SK-N-SH (cell line): ENCODE measurements around the gene UBE3B. TPM values are rescaled to one million over a fixed set of nuclear protein-coding genes. Genes with fewer than 3 reads are reported as not detected.

ENCODE experiments used
- CTCF ChIA-PET: fragments of 300-600, 350-600 bp; formaldehyde crosslinking; extraction: SDS; loops from one replicate; lab custom pipeline; 2021; lab: Yijun Ruan, JAX
- POLR2A ChIA-PET: fragments of 350-600 bp; sonication (Branson Sonifier 250); formaldehyde crosslinking; extraction: SDS; loops from one replicate; lab custom pipeline; 2020; ENCODE audit warnings: antibody characterized with exemption, inconsistent platforms; lab: Yijun Ruan, JAX
- DNase-seq: peaks from one replicate; pipeline ENCODE4 v3.0.0; 2012
- H2AFZ ChIP-seq: fragments of 200-600 bp; sonication (generic); 2 replicates; pipeline ENCODE4 v1.8.1; 2016; ENCODE audit warnings: antibody characterized with exemption, mild to moderate bottlenecking, low read depth
- H3F3A ChIP-seq: fragments of 200-600 bp; sonication (generic); replicated peaks from 2 replicates; pipeline ENCODE3; 2016; ENCODE audit warnings: antibody characterized with exemption, mild to moderate bottlenecking; ENCODE audit not compliant: insufficient read depth
- H3K27ac ChIP-seq, 2 experiments: fragments of 200-500 bp in 1 of 2; fragments of 200-600 bp in 1 of 2; sonication (Bioruptor generic) in 1 of 2; sonication (generic), shearing (Covaris generic) in 1 of 2; 2 replicates each; pipeline versions ENCODE4 v1.5.1 to v1.6.1; 2014 to 2016; ENCODE audit warnings: low read depth in 2 of 2, inconsistent platforms in 1 of 2, low read length in 1 of 2, mild to moderate bottlenecking in 1 of 2, mixed read lengths in 1 of 2
- H3K27me3 ChIP-seq: fragments of 200-600 bp; sonication (generic), shearing (Covaris generic); 2 replicates; pipeline ENCODE4 v1.6.1; 2016; ENCODE audit warnings: mixed run types; ENCODE audit not compliant: insufficient read depth
- H3K36me3 ChIP-seq, 2 experiments: fragments of 200-500 bp in 1 of 2; fragments of 200-600 bp in 1 of 2; sonication (Bioruptor generic) in 1 of 2; sonication (generic) in 1 of 2; replicated peaks in 1 of 2; 2 replicates each; pipeline versions ENCODE3 to v1.5.1; 2014 to 2016; ENCODE audit warnings: low read length in 1 of 2, mild to moderate bottlenecking in 1 of 2; ENCODE audit not compliant: insufficient read depth in 2 of 2, control insufficient read depth in 1 of 2
- H3K4me1 ChIP-seq, 2 experiments: fragments of 200-500 bp in 1 of 2; fragments of 200-600 bp in 1 of 2; sonication (Bioruptor generic) in 1 of 2; sonication (generic), shearing (Covaris generic) in 1 of 2; 2 replicates each; pipeline versions ENCODE4 v1.5.1 to v1.6.1; 2014 to 2016; ENCODE audit warnings: low read depth in 1 of 2, low read length in 1 of 2, mixed run types in 1 of 2; ENCODE audit not compliant: insufficient read depth in 2 of 2, control insufficient read depth in 1 of 2
- H3K4me2 ChIP-seq: fragments of 200-600 bp; sonication (generic), shearing (Covaris generic); 2 replicates; pipeline ENCODE4 v1.6.1; 2017; ENCODE audit warnings: mixed run types
- H3K4me3 ChIP-seq, 2 experiments: fragments of 200-500 bp in 1 of 2; fragments of 200-600 bp in 1 of 2; sonication (Bioruptor generic) in 1 of 2; sonication (generic), shearing (Covaris generic) in 1 of 2; 2 replicates each; pipeline versions ENCODE4 v1.5.1 to v1.8.1; 2014 to 2016; ENCODE audit warnings: low read depth in 2 of 2, inconsistent platforms in 1 of 2, low read length in 1 of 2, mild to moderate bottlenecking in 1 of 2, mixed read lengths in 1 of 2, moderate library complexity in 1 of 2
- H3K79me2 ChIP-seq: fragments of 200-600 bp; sonication (generic); 2 replicates; pipeline ENCODE4 v1.8.1; 2017; ENCODE audit warnings: mild to moderate bottlenecking; ENCODE audit not compliant: insufficient read depth
- H3K9ac ChIP-seq: fragments of 200-600 bp; sonication (generic); 2 replicates; pipeline ENCODE4 v1.6.1; 2017; ENCODE audit warnings: mixed run types
- H3K9me2 ChIP-seq: fragments of 200-600 bp; sonication (generic); 2 replicates; pipeline ENCODE4 v1.6.1; 2017; ENCODE audit warnings: mixed run types
- H3K9me3 ChIP-seq: fragments of 200-600 bp; sonication (generic); 2 replicates; pipeline ENCODE4 v1.6.1; 2017; ENCODE audit warnings: mixed run types, mild to moderate bottlenecking, moderate library complexity
- H4K20me1 ChIP-seq: fragments of 200-600 bp; sonication (generic); 2 replicates; pipeline ENCODE4 v1.6.1; 2017; ENCODE audit warnings: mild to moderate bottlenecking, mixed run types; ENCODE audit not compliant: insufficient read depth
- EP300 ChIP-seq, 2 experiments: IDR thresholded peaks; 2 replicates each; pipeline versions ENCODE4 v1.4.0 to v1.6.1; 2012; ENCODE audit warnings: borderline replicate concordance in 1 of 2, low read depth in 1 of 2, low read length in 1 of 2
- FOSL2 ChIP-seq: IDR thresholded peaks from 2 replicates; pipeline ENCODE4 v1.4.0; 2012; ENCODE audit warnings: low read depth, mild to moderate bottlenecking, moderate library complexity, borderline replicate concordance
- GABPA ChIP-seq: IDR thresholded peaks from 2 replicates; pipeline ENCODE4 v1.4.0; 2012; ENCODE audit warnings: low read depth, mild to moderate bottlenecking
- GATA2 ChIP-seq: sonication (generic); formaldehyde crosslinking; IDR thresholded peaks from 2 replicates; pipeline ENCODE4 v1.5.0; 2020; ENCODE audit warnings: mild to moderate bottlenecking, missing genetic modification reagents
- JUND ChIP-seq: IDR thresholded peaks from 2 replicates; pipeline ENCODE4 v1.4.0; 2012
- MXI1 ChIP-seq: IDR thresholded peaks from 2 replicates; pipeline ENCODE4 v1.6.1; 2012; ENCODE audit warnings: mild to moderate bottlenecking, low read depth, low read length, improper control_type of control experiment
- NFIC ChIP-seq: IDR thresholded peaks from 2 replicates; pipeline ENCODE4 v1.4.0; 2012; ENCODE audit warnings: borderline replicate concordance
- POLR2AphosphoS5 ChIP-seq: IDR thresholded peaks from 2 replicates; pipeline ENCODE4 v1.6.1; 2012; ENCODE audit warnings: low read depth, low read length
- RFX5 ChIP-seq: IDR thresholded peaks from 2 replicates; pipeline ENCODE4 v1.6.1; 2012; ENCODE audit warnings: mild to moderate bottlenecking, improper control_type of control experiment, low read length
- RXRA ChIP-seq: IDR thresholded peaks from 2 replicates; pipeline ENCODE4 v1.4.0; 2012; ENCODE audit warnings: low read depth, mild to moderate bottlenecking, borderline replicate concordance
- SIN3A ChIP-seq: IDR thresholded peaks from 2 replicates; pipeline ENCODE4 v1.6.1; 2012; ENCODE audit warnings: low read depth, mild to moderate bottlenecking, low read length, moderate library complexity, borderline replicate concordance
- TAF1 ChIP-seq: IDR thresholded peaks from 2 replicates; pipeline ENCODE4 v1.6.1; 2012; ENCODE audit warnings: low read depth, mild to moderate bottlenecking, low read length, moderate library complexity, borderline replicate concordance
- TCF12 ChIP-seq: IDR thresholded peaks from 2 replicates; pipeline ENCODE4 v1.4.0; 2012
- TEAD4 ChIP-seq: IDR thresholded peaks from 2 replicates; pipeline ENCODE4 v1.4.0; 2012; ENCODE audit warnings: mild to moderate bottlenecking, borderline replicate concordance; ENCODE audit not compliant: insufficient read depth
- USF1 ChIP-seq: IDR thresholded peaks from 2 replicates; pipeline ENCODE4 v1.4.0; 2012; ENCODE audit warnings: low read depth, borderline replicate concordance
- YY1 ChIP-seq: IDR thresholded peaks from 2 replicates; pipeline ENCODE4 v1.4.0; 2012; ENCODE audit warnings: low read depth, mild to moderate bottlenecking
- WGBS: methylation state at CpG from one replicate; pipeline ENCODE4 v1.1.6; 2017; ENCODE audit warnings: low lambda C conversion rate; 5-methylcytosine and 5-hydroxymethylcytosine counted together
- polyA plus RNA-seq, 3 experiments: library from polyadenylated mRNA; depleted of rRNA; stranded (reverse); fragments of >200 nt; gene quantifications; 2 replicates each; pipeline ENCODE4 v1.2.3, GENCODE V29; 2012
- TF ChIP-seq, protein P1 (sequence below): IDR thresholded peaks from 2 replicates; pipeline ENCODE4; 2012
- TF ChIP-seq, protein P2 (sequence below): fragments of 200-600 bp; sonication (generic); IDR thresholded peaks from 2 replicates; pipeline ENCODE4 v1.6.1; 2017; ENCODE audit warnings: antibody characterized with exemption, mild to moderate bottlenecking, moderate library complexity
- TF ChIP-seq, protein P3 (sequence below): fragments of 150-350 bp; IDR thresholded peaks from 2 replicates; pipeline ENCODE4 v1.6.1; 2016; ENCODE audit warnings: mild to moderate bottlenecking, low read depth, low read length

The UBE3B gene
- polyA plus RNA-seq, 1 of the 3 experiments (the other 2 are of a cell fraction) = 28.6 TPM

DNA sequence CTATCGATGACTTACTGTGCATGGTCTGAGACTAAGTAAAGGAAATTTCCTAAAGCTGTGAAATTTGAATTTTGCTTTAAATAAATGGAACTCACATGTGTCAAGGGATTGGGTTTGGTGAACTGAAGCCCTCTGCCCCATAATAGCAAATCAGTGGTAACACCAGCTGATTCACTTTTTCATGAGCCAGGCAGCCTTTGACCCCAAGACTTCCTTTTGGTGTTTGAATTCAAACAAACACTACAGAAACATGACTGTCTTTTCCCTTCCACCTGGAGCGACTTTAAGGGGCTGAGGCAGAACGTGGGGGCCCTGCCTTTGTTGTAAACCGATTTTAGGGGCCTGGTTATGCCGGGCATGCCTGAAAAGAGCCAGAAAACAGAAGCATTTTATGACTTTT lies 29.2 kb upstream of the UBE3B start:
- no peak for DNase-seq
- Histone ChIP-seq H2AFZ (no peak overlapping the region), H4K20me1 (peaks cover 16% of the 10 kb centered on the region; the same call in 1 of the 2 replicates), H3F3A (peaks cover 5% of the 10 kb centered on the region)
- WGBS = 97% methylated on average over 5 of the region's 5 CpGs
- POLR2A ChIA-PET = no interaction called here
- no peak for TF ChIP-seq MXI1
- no peak for TF ChIP-seq RXRA
- no peak for TF ChIP-seq NFIC
- no peak for TF ChIP-seq TEAD4
- TF ChIP-seq TCF12 = no peak
- TF ChIP-seq USF1 = no peak
- TF ChIP-seq JUND = no peak
- no peak for TF ChIP-seq TAF1
- TF ChIP-seq, all 33 proteins: peak for 0
- Histone ChIP-seq H3K36me3 (peaks cover 44 to 64% of the 10 kb centered on the region in 2 experiments), H3K4me1 (no peaks in the 10 kb centered on the region), H3K79me2 (peaks cover 55% of the 10 kb centered on the region), H3K4me3 (no peak overlapping the region), H3K4me2 (no peak overlapping the region), H3K9me3 (no peaks in the 10 kb centered on the region), H3K27me3 (no peaks in the 10 kb centered on the region), H3K9me2 (no peaks in the 10 kb centered on the region), H3K27ac (no peak overlapping the region), H3K9ac (no peak overlapping the region)
- CTCF ChIA-PET = interaction anchor here (3.3 to 4.8 kb wide), 2 partner anchors 15 to 20 kb away, joined by 15 to 20 read pairs; no protein-coding TSS in a partner anchor

- Histone ChIP-seq H3K4me3 (no peak overlapping the region), H3K9me3 (no peaks in the 10 kb centered on the region), H3K4me2 (no peak overlapping the region), H3K27ac (no peak overlapping the region), H2AFZ (no peak overlapping the region), H3K9me2 (no peaks in the 10 kb centered on the region), H3F3A (peaks cover 5% of the 10 kb centered on the region), H4K20me1 (peaks cover 16% of the 10 kb centered on the region; the same call in 1 of the 2 replicates), H3K79me2 (peaks cover 61% of the 10 kb centered on the region), H3K4me1 (no peaks in the 10 kb centered on the region), H3K27me3 (no peaks in the 10 kb centered on the region), H3K9ac (no peak overlapping the region), H3K36me3 (peaks cover 50 to 69% of the 10 kb centered on the region in 2 experiments)
- DNase-seq = no peak
- ChIA-PET CTCF (interaction anchor here (1.0 to 4.8 kb wide), 3 partner anchors 12 to 21 kb away, joined by 3 to 20 read pairs (median 15); no protein-coding TSS in a partner anchor), POLR2A (no interaction called here)
- WGBS = 97% methylated on average over 8 of the region's 8 CpGs
- TF ChIP-seq, protein P1, sequence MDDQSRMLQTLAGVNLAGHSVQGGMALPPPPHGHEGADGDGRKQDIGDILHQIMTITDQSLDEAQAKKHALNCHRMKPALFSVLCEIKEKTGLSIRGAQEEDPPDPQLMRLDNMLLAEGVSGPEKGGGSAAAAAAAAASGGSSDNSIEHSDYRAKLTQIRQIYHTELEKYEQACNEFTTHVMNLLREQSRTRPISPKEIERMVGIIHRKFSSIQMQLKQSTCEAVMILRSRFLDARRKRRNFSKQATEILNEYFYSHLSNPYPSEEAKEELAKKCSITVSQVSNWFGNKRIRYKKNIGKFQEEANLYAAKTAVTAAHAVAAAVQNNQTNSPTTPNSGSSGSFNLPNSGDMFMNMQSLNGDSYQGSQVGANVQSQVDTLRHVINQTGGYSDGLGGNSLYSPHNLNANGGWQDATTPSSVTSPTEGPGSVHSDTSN = no peak
- TF ChIP-seq JUND (no peak), EP300 (IDR thresholded peaks at IDR 0.05; ENCODE audit: borderline replicate concordance in 1 of 2, low read depth in 1 of 2, low read length in 1 of 2) (no peak), GATA2 (CRISPR knock-in tag) (no peak), YY1 (no peak), SIN3A (no peak), MXI1 (no peak), FOSL2 (no peak), POLR2AphosphoS5 (no peak), GABPA (no peak), RFX5 (no peak)
- TF ChIP-seq, protein P2, sequence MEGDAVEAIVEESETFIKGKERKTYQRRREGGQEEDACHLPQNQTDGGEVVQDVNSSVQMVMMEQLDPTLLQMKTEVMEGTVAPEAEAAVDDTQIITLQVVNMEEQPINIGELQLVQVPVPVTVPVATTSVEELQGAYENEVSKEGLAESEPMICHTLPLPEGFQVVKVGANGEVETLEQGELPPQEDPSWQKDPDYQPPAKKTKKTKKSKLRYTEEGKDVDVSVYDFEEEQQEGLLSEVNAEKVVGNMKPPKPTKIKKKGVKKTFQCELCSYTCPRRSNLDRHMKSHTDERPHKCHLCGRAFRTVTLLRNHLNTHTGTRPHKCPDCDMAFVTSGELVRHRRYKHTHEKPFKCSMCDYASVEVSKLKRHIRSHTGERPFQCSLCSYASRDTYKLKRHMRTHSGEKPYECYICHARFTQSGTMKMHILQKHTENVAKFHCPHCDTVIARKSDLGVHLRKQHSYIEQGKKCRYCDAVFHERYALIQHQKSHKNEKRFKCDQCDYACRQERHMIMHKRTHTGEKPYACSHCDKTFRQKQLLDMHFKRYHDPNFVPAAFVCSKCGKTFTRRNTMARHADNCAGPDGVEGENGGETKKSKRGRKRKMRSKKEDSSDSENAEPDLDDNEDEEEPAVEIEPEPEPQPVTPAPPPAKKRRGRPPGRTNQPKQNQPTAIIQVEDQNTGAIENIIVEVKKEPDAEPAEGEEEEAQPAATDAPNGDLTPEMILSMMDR = no peak
- TF ChIP-seq, protein P3, sequence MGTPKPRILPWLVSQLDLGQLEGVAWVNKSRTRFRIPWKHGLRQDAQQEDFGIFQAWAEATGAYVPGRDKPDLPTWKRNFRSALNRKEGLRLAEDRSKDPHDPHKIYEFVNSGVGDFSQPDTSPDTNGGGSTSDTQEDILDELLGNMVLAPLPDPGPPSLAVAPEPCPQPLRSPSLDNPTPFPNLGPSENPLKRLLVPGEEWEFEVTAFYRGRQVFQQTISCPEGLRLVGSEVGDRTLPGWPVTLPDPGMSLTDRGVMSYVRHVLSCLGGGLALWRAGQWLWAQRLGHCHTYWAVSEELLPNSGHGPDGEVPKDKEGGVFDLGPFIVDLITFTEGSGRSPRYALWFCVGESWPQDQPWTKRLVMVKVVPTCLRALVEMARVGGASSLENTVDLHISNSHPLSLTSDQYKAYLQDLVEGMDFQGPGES = no peak
Observed at GRCh38 chr12:109448707-109449390, 28.6 kb upstream of the UBE3B start.
